HG02623 (cell line): ENCODE measurements around the gene GPHN.

ENCODE experiments used
- ATAC-seq: cut with Tn5 transposase; IDR thresholded peaks from one replicate; pipeline ENCODE4 v1.9.1; 2021; ENCODE audit warnings: moderate library complexity; ENCODE audit not compliant: unreplicated experiment

The GPHN gene

DNA sequence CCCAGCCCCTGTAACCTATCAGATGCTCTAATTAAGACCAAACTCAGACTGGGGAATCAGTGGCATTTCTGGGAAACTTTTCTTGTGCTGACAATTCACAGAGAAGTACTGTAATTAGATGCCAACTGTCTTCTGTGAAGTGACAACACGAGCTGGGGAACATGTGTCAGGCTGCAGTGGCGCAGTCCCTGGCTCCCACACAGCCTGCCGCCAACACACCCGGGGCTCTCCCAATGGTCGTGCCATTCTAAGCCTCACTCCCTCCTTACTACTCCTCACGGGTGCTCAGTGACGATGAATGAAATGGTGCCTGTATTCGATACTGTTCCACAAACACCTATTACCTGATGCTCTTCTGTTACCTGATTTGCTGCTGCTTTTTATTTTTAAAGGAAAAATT is 699.9 kb downstream of the GPHN start:
- ATAC-seq: no peak

GRCh38 chr14:67218126-67218525 is 710.2 kb downstream of the GPHN start:
- no peak for ATAC-seq

GRCh38 chr14:67221248-67221981 is 713.5 kb downstream of the GPHN start:
- ATAC-seq: no peak

- ATAC-seq: no peak
Measured at GRCh38 chr14:67221982-67222328, 714.0 kb downstream of the GPHN start.

DNA sequence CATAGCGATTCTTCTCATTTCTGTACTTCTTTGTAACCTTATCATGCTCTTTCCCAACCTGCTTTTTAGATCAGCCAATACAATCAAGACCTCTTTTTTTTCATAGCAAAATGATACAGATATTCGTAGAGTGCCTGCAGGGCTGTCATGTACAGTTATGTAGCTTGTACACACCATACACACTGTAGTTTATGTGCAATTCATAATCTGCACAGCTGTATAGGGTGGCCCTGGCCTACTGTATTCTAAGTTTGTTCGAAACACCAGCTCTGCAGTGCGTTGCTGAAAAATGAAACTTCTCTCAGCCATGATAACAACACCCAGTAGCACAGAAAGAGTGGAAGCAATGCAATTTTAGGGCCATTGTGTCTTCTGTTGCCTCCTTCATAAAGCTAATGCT is 717.6 kb downstream of the GPHN start:
- ATAC-seq: no peak

GRCh38 chr14:67228325-67228984 is 720.5 kb downstream of the GPHN start:
- ATAC-seq: no peak
